ENCODE data around the gene TPRA1. TPM values are rescaled to one million over a fixed set of nuclear protein-coding genes. Genes with fewer than 3 reads are reported as not detected.

TPRA1 gene
- total RNA-seq (2014; rRNA removed) = 55.1 and 67.6 TPM in 2 replicates
- polyA plus RNA-seq (2012) = 45.6 TPM

DNA sequence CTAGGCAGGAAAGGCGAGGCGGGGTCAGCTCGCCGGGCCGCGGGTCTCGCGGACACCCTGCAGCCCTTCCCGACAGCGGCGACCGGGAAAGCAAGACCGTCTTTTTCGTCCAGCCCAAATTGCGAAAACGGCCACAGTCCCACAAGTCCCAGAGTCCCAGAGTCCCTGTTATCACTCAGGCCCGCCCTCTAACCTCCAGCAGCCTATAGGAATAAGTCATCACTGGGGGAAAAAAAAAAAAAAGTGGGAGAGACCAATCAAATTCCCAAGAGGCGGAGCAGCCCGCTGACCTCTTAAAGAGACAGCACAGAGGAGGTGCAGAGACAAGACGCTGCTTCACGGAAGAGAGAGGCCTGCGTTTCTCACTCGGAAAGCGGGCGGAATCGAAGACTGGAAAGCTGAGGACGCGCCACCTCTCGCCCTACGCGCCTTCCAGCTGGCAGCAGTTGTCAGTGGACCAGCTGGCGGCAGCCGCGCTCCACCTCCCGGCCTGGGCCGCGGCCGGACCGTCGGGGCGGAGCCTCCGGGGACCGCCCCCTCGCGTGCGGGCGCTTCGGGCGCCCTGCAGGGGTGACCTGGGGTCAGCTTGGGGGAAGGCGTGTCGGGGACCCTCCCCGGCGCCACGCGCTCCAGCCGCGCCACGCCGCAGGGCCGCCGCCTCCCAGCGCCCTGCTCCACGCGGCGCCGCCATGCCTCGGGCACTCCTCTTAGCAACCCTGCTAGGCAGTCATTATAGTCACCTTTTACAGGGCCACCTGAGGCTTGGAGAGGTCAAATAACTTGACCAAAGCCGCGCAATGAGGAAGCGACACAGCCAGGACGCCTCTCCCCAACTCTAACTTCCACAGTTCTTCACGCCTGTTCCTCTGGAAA, at the start of gene TPRA1:
TPRA1 (minus strand) TSS at position 141 of the 873 bp plus-strand sequence. CDS start 10,587 bp downstream, outside the sequence.
- DNase-seq (ENCODE audit: low read depth) = peak; percentile 98

DNA sequence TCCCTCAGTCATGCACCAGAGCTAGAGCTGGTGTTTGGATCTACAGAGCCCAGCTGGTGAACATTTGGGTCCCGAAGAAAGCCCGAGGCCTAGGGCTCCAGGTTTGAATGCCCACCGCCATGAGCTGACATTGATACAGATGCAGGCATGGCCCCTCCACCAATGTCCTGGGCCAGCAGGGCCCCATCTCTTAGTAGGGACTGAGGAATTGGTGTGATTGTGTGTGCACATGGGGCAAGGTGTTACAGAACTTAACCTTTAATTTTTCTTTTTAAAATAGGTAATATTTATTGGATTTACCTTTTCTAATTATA, 49.5 kb upstream of the TPRA1 start:
- DNase-seq (ENCODE audit: low read depth) = no peak

DNA sequence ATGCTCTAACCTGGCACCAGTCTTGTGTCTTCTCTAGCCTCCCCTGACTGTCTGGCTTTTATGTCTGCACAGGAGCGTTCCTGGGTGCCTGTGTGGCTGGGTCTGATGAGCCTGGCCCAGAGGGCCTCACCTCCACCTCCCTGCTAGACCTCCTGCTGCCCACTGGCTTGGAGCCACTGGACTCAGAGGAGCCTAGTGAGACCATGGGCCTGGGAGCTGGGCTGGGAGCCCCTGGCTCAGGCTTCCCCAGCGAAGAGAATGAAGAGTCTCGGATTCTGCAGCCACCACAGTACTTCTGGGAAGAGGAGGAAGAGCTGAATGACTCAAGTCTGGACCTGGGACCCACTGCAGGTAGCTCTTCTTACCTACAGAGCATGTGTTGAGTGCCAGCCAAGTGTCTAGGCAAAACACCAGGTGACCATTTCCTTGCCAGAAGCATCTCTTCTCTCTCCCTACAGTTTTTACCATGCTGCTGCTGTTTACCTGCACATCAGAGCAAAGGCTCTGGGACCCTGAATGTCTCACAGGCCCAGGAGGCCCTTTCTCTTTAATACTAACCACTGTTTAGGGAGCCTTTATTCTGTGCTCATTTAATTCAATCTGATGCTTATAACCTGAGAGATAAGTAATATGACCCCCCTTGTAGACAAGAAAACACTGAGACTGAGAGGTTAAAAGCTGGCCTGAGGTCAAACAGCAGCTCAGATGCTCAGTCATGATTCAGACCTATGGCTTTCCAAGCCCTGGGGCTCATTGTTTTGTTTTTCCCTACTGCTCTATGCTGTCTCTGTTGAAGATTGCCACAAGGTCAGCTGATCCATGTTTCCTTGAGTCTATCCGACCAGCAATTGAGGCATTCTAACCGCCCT, 48.9 kb upstream of the TPRA1 start:
- peak; percentile 66 for DNase-seq (ENCODE audit: low read depth)

DNA sequence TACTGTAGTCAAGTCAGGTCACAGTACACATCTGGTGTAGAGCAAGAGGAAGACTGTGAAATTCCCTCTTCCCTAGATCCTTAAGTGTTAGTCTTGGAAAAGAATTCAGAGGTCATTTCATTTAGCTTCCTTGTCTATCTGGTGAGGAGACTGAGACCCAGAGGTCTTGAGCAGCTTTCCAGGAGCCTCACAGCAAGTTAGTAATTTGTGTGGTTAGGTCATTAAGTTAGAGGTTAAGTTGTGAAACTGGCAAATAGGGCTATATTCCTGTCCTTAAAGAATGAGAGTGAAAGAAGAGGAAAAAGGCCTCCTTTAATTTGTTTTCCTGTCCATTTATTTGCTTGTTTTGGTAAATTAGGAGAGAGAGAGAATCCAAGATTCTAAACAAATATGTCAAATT, 47.4 kb upstream of the TPRA1 start:
- no peak for DNase-seq (ENCODE audit: low read depth)

DNA sequence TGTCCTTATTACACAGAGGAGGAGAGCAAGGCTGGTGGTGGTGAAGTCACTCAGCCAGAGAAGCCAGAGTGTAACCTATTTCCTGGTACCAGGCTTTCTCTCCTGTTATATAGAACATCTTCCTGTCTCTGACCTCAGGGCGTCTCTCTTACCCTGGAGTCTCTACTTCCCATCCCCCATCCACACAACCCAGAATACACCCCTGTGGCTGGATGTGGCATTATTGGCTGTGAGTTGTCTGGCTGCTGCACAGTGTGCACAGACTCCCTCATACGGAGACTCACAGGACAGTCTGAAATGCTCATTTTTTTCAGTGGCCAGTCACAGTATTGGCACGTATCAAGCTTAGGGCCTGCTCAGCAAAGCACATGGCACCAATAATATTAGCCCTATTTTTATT, 47.0 kb upstream of the TPRA1 start:
- peak; percentile 15 for DNase-seq (ENCODE audit: low read depth)

DNA sequence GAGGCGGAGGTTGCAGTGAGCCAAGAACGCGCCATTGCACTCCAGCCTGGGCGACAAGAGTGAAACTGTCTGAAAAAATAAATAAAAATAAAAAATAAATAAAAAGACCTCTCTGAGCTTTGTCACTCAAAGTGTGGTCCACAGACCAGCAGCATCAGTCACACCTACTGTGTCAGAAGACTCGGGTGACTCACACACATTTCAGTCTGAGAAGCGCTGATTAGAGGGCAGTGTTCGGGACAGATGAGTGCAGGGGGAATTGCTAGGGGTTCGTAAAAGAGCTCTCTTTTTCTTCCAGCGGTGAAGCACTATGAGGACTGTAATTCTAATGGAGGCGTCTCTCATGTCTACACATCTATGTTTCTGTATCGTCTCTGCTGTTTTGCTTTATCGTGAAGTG, 44.1 kb upstream of the TPRA1 start:
- no peak for DNase-seq (ENCODE audit: low read depth)

- no peak for DNase-seq (ENCODE audit: low read depth)
These were observed 41.7 kb upstream of the TPRA1 start for GRCh38 chr3:127632035-127632820.

- no peak for DNase-seq (ENCODE audit: low read depth)
These were observed 40.5 kb upstream of the TPRA1 start for GRCh38 chr3:127630811-127631714.

- DNase-seq (ENCODE audit: low read depth) = no peak
These were observed 39.2 kb upstream of the TPRA1 start for GRCh38 chr3:127629467-127630403.

- peak; percentile 19 for DNase-seq (ENCODE audit: low read depth)
These were observed 38.4 kb upstream of the TPRA1 start, which contains the start of gene PODXL2 for GRCh38 chr3:127628788-127629466. Gene PODXL2, plus strand, starts transcription at chr3:127629185. Its CDS starts 35 bp downstream, at chr3:127629220.

DNA sequence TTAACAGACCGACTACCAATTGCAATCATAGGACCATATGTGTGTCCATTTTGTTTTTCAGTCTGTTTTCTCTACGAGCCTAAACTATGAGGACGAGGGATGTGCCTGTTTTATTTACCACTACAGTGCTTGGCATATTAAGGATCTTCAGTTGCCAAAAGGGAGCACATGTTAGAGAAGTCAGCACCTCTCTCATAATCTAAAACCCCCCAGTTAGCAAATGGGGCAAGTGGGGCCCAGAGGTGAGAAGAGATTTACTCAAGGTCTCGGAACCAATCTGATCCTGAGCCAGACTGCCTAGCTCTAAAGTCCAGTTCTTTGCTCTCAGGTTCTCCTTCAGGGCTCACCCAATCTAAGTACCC, 37.9 kb upstream of the TPRA1 start:
- DNase-seq (ENCODE audit: low read depth) = no peak

DNA sequence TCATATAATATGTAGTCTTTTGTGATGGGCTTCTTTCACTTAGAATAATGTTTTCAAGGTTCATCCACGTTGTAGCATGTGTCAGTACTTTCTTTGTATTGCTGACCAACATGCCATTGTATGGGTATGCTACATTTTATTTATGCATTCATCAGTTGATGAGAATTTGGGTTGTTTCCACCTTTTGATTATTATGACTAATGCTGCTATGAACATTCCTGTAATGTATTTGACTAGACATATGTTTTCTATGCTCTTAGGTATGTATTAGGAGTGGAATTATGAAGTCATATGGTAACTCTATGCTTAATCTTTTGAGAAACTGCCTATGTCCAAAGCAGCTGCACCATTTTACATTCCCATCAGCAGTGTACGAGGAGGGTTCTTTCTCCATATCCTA, 35.3 kb upstream of the TPRA1 start:
- DNase-seq (ENCODE audit: low read depth) = no peak

DNA sequence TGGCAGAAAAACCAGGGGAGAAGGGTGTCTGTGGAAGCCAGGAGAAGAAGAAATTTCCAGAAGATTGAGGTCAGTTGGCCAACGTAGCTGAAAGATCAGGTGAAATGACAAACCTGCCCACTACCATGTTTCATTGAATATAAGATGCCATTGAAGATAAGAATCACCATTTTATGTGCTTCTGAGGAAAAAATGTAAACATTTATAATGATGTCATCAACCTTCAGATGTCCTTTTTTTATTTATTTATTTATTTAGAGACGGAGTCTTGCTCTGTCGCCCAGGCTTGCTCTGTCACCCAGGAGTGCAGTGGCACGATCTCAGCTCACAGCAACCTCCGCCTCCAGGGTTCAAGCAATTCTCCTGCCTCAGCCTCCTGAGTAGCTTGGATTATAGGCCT, 33.5 kb upstream of the TPRA1 start:
- DNase-seq (ENCODE audit: low read depth) = no peak

DNA sequence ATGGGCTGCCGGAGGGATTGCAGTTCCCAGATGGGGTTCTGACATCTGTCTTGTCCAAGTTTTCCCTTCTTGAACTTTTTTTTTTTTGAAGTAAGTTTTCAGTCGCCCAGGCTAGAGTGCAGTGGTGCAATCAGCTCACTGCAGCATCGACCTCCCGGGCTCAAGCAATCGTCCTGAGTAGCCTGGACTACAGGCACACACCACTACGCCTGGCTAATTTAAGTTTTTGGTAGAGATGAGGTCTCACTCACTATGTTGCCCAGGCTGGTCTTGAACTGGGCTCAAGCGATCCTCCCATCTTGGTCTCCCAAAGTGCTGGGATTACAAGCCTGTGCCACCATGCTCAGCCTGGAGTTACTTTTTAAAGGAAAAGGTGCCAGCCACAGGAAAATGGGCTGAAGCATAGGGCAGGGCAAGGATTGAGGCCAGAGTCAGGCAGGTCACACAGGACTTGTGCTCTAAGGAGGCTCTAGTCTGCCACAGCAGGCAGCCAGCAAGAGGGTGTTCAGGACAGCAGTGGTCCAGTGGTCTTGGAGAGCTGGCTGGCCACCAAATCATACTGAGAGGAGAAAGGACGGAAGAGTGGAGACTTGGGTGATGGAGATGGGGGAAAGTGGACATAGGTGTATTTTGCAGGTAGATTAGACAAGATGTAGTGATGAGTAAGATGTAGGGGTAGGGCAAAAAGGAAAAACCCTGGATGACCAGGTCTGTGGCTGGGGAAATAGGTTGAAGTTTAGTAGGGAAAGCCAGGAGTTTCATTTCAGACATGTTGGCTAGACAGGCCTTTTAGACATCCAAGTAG, 32.4 kb upstream of the TPRA1 start:
- DNase-seq (ENCODE audit: low read depth) = no peak

- no peak for DNase-seq (ENCODE audit: low read depth)
These were observed 31.5 kb upstream of the TPRA1 start for GRCh38 chr3:127622031-127622430.

- no peak for DNase-seq (ENCODE audit: low read depth)
These were observed 30.3 kb upstream of the TPRA1 start for GRCh38 chr3:127620637-127621375.

DNA sequence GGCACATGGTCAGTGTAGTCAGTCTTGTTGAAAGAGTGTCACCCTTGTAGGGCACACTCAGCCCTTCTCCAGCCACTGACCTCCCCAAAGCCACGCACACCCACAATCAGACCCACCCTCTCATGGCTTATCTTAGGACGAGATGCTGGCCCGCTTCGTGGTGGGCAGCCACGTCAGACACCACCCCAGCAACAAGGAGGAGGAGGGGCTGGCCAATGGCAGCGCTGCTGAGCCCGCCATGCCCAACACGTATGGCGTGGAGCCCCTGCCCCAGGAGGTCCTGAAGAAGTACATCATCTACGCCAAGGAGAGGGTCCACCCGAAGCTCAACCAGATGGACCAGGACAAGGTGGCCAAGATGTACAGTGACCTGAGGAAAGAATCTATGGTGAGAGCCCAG, 28.4 kb upstream of the TPRA1 start:
- DNase-seq (ENCODE audit: low read depth) = no peak

All from LHCN-M2 (cell line).